Amygdala (tissue), 56 donors: ENCODE data around the gene WDFY4.

ENCODE experiments used
- DNase-seq, 56 donors: peaks; one replicate each; lab custom pipeline; 2025; lab: John Stamatoyannopoulos, UW

WDFY4 gene

DNA sequence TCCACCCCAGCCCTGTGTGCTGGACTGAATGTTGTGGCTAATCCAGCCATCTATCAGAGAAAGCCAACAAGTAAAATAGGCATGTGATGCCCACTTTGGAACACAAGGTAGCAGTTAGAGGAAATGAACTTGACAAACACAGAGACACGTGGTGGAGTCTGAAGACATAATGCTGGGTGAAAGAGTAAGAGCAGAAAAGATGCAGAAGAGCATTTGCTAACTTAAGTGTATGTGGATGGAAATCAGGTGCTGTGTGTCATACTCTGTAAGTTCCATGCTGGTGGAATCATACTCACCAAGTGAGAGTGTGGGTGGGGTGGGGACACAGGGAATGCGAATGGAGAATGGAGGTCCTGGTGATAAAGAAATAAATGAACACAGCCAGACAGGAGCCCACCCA is 22.8 kb downstream of the WDFY4 start:
- DNase-seq: no peak

DNA sequence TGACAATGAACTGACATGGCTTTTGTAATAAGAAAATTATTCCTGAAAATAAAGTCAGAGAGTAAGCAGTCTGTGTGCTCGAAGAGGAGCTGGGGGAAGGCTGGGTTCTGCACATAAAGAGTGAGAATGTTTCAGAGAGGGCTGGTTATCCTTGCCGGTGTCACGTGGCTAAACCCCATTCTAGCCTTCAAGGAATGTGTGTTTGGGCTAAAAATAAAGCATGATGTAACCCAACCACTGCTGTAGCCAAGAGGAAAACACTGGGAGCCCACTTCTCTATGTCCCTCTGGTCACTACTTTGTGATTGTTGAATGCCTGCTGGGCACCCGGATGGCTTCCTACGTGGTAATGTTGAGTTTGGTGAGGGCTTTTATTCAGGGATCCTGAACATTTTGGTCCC is 23.5 kb downstream of the WDFY4 start:
- peak in 1 of 56 donors; percentile 22 for DNase-seq

DNA sequence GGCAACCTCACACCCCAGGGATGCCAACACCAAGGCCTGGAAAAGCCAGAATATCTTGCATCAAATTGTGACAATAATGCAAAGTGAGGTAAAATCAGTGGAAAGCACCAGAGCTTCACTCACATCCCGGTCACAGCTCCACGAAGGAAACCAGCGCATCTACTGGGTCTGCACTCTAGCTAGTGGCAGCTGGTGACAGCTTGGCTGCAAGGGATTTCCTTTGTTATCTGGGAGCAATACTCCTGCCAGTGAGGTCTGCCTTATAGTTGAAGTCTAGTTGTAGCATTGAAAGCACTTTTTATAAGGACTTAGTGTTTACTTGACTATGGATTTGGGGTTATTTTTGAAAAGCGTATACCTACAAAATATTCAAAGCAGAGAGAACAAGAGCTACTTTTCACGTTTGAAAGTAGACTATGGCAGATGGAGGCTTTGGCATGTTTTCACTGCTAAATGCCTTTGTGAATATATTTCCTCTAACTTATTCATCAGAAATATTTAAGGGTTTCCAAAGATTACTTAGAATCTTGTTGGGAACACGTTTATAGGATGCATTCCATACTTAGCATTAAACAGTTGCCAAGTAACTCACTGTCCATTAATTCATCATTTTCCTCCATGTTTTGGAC is 26.1 kb downstream of the WDFY4 start:
- no peak for DNase-seq

GRCh38 chr10:48711830-48712229 is 27.2 kb downstream of the WDFY4 start:
- DNase-seq: no peak

DNA sequence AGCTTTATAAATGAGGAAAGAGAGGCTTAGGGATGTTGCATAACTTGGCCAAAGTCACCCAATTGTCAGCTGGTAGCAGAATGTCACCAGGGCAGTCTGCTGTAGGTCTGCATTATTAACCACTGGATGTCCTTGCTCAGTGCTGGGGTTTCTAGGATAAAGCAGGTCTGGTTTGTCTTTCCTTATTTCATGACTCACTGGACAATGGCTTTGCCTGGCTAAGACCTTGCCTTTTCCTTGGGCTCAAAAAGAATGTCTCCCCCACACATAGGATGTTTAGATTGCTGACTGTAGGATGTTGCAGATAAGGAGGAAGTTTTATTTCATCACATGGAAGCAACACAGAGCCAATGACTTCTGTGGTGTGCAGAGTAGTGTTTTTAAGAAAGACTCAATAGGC is 29.4 kb downstream of the WDFY4 start:
- no peak for DNase-seq

GRCh38 chr10:48716416-48716815 is 31.7 kb downstream of the WDFY4 start:
- no peak for DNase-seq

DNA sequence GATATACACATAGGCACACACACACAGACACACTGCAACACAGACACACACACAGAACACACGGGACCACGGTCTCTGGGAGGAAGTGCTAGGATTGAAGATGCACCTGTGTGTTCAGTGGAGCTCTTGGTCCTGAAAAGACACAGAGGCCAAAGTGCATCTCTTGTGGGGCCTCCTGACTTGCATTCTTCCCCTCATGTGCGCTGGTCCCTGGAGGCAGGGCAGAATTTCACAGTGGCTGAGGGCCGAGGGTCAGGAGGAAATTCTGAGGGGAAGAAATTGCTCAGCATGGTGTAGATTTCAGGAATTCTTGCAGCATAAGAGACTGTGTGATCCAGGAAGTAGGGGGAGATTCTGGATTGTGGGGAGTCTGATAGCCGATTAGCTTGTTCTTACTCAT is 35.9 kb downstream of the WDFY4 start:
- no peak for DNase-seq

GRCh38 chr10:48722153-48723145 is 37.8 kb downstream of the WDFY4 start:
- no peak for DNase-seq

DNA sequence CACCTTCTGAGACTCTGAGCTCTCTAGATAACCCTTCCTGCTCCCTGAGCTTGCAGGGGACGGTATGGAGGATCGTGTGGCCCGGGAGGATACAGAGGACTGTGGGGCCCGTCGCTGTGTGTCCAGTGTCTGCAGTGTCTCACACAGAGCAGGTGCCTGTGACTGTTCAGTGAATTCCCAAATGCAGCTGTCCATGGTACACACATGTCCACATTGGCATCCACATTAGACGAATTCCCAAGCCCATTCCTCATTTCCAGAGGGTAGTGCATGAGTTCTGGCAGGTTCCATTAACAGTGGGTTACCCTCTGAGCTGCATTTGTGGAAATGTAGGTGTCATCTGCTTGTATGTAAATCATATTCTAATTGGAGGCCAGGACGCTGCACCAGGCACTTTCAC is 39.5 kb downstream of the WDFY4 start:
- DNase-seq: no peak

GRCh38 chr10:48725708-48726107 is 41.0 kb downstream of the WDFY4 start:
- no peak for DNase-seq

GRCh38 chr10:48727866-48728265 is 43.2 kb downstream of the WDFY4 start:
- DNase-seq: no peak

DNA sequence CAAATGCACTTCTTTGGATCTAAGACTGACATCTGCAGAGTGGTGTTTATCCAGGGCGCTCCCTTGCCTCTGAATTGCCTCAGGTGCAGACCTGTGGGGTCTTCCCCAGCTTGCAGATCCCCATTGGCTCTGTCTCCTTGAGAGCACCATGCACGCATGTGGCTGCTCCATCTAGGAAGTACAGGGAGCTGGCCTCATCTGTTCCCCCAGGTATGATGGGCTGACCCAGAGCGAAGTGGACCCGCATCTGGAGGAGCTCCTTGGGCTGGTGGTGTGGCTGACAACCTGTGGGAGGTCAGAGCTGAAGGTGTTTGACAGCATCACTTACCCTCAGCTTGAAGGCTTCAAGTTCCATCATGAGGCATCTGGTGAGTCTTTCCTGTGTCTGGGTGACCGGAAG is 44.5 kb downstream of the WDFY4 start:
- DNase-seq: no peak

DNA sequence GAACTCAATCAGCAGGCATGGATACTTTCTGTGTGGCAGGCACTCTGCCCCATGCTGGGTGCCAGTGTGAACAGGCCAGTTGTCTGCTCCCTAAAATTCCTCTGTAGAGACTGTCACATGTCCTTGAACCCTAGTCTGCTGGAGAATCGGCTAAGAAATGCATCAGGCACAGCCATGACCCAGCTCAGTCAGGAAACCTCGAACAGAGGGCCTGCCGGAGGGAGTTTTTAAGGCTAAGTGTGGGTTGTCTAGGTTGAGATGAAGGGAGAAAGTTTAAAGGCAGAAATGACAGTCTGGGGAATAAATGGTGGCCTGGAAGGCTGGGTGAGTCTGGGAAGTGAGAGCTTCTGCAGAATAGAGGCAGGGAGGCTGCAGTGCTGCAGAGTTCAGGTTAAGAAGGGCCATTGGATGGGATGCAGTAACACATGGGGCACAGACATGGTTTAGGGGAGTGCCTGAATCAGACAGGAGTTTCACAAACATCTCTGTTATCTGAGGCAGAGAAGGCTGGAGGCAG is 45.3 kb downstream of the WDFY4 start:
- no peak for DNase-seq

DNA sequence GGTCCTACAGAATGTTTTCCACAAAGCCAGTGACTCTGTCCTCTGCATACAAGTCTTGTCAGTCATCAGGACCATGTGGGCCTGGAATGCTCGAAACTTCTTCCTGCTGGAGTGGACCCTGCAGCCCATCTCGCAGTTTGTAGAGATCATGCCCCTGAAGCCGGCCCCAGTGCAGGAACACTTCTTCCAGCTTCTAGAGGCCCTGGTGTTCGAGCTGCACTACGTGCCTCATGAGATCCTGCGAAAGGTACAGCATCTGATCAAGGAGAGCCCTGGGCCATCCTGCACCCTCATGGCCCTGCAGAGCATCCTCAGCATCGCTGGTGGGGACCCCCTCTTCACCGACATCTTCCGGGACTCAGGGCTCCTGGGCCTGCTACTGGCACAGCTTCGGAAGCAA is 46.5 kb downstream of the WDFY4 start:
- no peak for DNase-seq

DNA sequence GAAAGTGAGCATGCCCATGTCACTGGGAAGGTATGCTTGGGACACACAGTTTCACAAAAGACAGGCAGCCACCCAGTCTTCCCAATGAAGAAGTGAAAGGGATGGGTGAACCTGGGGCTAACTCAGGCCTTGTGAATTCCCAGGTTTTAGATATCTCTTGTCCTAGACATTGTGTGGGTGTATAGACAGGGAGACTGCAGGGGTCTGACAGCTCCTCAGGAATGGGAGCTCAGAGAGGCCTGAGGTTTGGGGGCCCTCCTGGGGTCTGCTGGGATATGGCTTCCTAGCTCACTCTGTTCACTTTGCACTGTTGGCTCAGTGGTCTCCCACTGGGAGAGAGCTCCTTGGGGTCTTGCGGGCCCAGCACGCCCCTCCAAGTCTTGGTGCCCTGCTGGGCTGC is 47.0 kb downstream of the WDFY4 start:
- no peak for DNase-seq

DNA sequence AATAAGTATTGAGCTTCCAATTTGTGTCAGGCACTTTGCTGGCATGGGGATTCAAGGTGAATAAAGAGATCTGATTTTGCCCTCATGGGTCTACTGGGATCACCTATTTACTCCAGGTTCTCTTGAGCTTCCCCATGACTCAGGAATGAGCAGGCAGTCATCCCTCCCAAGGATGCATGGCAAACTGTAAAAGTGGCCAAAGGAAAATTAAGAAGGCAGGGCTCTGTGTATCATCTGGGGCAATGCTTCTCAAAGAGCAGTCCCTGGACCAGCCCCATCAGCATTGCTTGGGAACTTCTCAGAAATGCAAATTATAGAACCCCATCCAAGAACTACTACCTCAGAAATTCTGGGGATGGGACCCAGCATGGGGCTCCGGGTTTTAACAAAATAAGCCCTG is 48.7 kb downstream of the WDFY4 start:
- DNase-seq: no peak

GRCh38 chr10:48735836-48736390 is 51.2 kb downstream of the WDFY4 start:
- DNase-seq: no peak

- no peak for DNase-seq
Measured at GRCh38 chr10:48736596-48736995, 51.9 kb downstream of the WDFY4 start.

DNA sequence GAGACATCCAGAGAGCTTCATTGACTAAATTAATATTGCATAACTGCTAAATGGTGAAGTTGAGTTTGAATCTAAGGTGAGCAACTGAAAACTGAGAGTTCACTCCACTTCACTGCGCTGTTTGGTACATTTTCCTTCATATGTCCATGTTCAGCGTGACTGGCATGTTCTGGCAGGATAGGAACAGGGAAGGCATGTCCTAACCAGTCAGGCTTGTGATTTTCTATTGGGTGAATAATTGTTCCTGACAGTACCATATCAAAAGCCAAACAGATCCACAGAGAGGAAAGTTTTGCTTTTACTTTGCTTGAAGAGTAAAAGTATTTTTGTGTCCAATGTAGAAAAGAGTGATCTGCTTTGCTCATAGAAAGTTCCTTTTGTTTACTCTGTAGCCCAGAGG is 53.2 kb downstream of the WDFY4 start:
- DNase-seq: no peak

DNA sequence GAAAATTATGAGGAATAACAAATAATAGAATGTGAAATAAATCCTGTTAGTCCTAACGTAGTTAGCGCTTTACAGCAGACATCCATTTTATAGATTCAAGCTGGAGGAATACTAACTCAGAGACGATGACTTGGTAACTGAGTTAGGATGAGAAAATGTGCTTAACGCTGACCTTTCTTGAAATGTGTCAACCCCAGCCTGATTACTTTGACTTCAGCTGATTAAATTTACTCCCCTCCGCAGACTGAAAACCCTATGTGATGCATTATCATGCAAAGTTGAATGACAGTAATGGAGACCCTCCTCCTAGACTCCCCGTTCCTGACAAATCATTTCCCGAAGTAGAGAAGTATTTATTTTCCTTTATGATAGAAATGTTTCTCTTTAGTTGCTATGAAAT is 54.5 kb downstream of the WDFY4 start:
- no peak for DNase-seq

- no peak for DNase-seq
Measured at GRCh38 chr10:48740015-48740707, 55.5 kb downstream of the WDFY4 start.
